Tongue (tissue), 2 donors: ENCODE data around the gene DNAAF5. TPM values are rescaled to one million over a fixed set of nuclear protein-coding genes. Genes with fewer than 3 reads are reported as not detected.
"Not testable (repeated sequence)": the region's sequence is repeated elsewhere in the genome, so short reads cannot be mapped to it uniquely, and the experiment has no call there.

Experiments used
- DNase-seq: peaks from one replicate; pipeline ENCODE4 v3.0.0-alpha.2; 2015
- total RNA-seq: library from RNA; depleted of rRNA; stranded (reverse); fragments of >200 nt; gene quantifications from one replicate; pipeline ENCODE4 v1.2.3, GENCODE V29; 2014

Gene DNAAF5
- total RNA-seq, 1 donor from 2014 or later: 22.5 TPM

DNA sequence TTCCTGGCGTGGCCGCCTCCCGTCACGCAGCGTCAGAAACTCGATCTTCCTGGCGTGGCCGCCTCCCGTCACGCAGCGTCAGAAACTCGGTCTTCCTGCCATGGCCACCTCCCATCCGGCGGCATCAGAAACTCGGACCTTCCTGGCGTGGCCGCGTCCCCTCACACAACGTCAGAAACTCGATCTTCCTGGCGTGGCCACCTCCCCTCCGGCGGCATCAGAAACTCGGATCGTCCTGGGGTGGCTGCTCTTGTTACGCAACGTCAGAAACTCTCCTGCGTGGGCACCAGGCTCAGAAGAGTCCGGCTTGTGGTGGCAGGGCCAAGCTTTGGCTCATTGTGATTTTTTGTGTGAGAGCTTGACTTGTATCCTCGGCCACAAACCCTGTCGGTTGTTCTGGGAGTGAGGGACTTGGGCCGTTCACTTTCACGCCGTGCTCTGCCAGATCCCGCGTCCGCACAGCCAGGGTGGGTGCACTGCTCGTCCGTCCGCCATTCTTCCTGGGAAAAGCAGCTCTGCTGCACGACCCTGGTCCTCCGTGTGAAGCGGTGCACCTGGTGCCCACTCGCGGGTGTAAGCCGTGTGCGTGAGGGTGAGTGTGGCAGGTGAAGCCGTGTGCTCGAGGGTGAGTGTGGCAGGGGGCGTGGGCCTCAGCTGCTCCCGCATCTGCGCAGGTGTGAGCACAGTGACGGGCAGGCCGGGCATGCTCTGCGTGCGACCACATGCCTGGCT, 56.4 kb downstream of the DNAAF5 start:
- DNase-seq: no peak

DNA sequence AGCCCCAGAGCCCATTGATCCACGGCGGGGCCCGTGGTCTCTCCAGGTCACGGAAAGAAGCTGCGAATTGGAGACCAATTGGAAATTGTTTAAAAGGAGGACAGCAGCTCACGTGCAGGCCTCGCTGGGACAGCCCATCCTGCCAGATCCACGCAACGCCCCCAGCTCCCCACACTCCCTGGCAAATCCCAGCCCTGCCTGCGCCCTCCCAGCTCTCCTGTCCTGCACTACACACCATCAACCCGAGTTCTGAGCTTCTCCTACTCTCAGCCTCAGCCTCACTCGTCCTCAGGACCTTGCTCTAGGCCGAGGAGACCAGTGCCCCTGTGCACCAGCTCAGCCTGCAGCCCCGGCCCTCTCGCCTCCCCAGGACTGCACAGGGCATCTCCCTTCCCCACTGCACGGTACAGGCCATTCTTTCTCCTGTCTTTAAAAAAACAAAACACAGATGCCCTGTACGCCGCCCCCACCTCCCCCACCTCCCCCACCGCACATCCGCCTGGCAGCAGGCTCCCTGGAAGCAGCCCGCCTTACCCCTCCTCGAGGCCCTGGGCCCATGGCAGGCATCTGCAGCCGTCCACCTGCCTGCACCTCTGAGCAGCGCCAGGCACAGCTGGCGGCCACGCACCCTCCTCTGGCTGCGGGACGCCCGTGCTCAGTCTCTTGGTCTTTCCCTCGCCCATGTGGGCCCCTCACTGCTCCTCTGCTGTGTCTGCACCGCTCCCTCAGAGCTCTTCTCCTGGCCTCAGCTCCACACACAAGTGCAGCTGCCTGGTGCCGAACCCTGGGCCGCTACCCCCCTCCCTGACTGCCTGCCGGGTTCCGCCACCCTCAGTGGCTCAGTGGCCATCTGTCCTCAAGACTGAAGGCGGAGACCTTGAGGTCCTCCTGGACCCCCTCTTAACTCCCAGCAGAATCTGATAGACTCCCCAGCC, 57.3 kb downstream of the DNAAF5 start:
- no peak for DNase-seq

DNA sequence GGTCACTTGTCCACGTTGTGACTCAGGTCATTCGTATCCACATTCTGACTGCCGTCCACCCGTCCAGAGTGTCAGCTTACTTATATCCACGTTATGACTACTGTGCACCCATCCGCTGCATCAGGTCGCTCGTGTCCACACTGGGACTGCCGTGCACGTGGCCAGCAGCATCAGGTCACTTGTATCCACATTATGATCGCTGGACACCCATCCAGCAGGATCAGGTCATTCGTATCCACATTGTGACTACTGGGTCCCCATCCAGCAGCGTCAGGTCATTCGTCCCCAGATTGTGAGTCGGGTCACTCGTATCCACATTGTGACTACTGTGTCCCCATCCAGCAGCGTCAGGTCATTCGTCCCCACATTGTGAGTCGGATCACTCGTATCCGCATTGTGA, 58.5 kb downstream of the DNAAF5 start:
- no peak for DNase-seq

DNA sequence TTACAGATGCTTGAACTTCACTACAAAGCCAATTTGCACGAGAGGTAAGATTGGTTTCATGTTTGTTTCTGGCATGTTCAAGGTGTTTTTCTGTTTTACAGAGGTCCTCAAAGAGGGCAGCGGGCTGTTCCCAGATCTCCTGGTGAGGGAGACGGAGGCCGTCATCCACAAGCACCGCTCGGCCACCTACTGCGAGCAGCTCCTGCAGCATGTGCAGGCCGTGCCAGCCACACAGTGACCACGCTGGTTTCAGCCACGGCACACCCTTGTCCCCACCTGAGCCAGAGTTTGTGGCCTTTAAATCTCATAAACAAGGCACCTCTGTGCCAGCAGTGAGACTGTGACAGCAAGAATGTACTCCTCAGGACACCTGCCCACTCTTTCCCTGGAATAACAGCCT, 58.9 kb downstream of the DNAAF5 start:
- no peak for DNase-seq

GRCh38 chr7:786472-787255, 60.2 kb downstream of the DNAAF5 start:
- peak; percentile 78 for DNase-seq

DNA sequence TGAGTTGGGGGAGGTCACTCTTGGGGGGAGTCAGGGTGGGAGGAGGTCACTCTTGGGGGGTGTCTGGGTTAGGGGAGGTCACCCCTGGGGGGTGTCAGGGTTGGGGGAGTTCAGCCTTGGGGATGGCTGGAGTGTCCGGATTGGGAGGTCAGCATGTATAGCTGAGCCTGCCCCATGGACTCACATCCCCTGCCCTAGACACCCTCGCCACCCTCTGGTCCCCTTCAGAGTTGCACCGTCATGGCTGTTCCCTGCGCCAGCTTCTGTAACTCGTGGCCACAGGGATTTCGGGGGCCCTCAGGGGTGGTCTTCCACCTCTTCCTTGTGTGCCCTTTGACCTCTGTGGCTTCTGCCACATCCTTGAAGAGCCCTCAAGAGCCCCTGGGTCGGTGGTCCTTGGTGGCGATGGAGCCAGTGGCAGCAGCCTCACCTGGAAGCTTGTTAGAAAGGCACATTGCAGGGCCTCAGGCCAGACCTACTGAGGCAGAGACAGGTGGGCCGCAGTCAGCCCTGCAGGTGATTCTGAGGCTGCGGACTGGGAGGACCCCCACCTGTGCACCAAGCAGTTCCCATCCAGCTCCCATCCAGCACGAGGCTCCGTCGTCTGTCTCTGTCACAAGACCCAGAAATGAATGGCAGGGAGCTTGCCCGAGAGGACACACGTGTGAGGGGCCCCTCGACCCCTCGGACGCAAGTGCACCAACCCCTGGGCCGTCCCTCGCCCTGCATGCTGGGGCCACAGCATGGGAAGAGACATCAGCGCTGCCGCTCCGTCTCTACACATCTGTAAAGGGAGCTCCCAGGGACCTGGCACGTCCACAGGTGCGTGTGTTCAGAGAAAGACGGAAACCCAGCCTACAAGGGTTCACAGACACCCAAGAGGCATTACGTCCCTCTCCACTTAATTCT, 61.1 kb downstream of the DNAAF5 start:
- no peak for DNase-seq

GRCh38 chr7:791519-791918, 65.0 kb downstream of the DNAAF5 start:
- DNase-seq: no peak

DNA sequence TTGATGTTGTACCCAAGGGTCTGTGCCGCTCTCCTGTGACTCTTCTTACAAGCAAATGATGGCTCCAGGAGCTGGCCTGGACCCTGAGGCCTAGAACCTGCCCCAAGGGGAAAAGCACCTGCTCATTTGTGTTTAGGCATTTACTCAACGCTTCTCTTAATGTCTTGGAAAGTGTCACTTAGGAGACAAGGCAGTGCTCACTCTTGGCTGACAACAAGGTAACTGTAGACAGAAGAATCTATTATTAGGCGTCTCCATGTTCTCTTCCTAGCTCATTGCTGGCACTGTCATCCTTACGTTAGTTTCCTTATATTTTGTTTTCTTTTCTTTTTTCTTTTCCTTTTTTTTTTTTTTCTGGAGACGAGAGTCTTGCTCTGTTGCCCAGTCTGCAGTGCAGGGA, 67.7 kb downstream of the DNAAF5 start:
- DNase-seq: peak; percentile 66

DNA sequence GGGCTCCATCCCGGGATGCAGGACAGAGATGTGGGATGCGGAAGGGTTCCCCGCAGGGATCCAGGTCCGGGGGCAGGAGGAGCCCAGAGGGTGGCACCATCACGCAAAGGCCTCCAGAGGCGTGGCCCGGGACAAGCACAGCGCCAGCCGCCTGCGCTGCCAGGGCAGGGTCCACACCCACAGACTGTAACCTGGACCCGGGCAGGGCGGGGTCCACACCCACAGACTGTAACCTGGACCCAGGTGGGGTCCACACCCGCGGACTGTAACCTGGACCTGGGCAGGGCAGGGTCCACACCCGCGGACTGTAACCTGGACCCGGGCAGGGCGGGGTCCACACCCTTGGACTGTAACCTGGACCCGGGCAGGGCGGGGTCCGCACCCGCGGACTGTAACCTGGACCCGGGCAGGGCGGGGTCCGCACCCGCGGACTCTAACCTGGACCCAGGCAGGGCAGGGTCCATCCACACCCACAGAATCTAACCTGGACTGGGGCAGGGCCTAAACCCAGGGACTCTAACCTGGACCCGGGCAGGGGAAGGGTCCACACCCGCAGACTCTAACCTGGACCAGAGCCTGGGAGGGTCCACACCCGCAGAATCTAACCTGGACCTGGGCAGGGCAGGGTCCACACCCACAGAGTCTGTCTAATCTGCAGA, 68.3 kb downstream of the DNAAF5 start:
- DNase-seq: no peak

- not testable (repeated sequence) for DNase-seq
Observed at GRCh38 chr7:796434-797169, 70.1 kb downstream of the DNAAF5 start.

DNA sequence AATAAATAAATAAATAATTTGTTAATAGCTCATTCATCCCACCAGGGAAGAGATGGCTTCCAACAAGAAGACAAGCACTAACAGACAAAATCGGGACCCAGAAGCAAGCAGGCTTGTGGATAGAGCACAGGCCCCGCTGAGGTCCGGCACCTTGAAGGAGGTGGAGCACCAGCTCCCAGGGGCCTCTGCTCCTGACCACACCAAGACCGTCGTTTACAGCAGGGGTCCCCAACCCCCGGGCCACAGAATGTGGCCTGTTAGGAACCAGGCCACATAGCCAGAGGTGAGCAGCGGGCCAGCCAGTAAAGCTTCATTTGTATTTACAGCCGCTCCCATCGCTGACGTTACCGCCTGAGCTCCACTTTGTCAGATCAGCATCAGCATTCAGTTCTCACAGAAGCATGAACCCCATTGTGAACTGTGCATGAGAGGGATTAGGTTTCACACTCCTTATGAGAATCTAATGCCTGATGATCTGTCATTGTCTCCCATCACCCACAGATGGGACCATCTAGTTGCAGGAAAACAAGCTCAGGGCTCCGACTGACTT, 72.5 kb downstream of the DNAAF5 start:
- no peak for DNase-seq

- DNase-seq: peak; percentile 46
Observed at GRCh38 chr7:800692-801091, 74.2 kb downstream of the DNAAF5 start.

- DNase-seq: not testable (repeated sequence)
Observed at GRCh38 chr7:801351-801750, 74.9 kb downstream of the DNAAF5 start.

DNA sequence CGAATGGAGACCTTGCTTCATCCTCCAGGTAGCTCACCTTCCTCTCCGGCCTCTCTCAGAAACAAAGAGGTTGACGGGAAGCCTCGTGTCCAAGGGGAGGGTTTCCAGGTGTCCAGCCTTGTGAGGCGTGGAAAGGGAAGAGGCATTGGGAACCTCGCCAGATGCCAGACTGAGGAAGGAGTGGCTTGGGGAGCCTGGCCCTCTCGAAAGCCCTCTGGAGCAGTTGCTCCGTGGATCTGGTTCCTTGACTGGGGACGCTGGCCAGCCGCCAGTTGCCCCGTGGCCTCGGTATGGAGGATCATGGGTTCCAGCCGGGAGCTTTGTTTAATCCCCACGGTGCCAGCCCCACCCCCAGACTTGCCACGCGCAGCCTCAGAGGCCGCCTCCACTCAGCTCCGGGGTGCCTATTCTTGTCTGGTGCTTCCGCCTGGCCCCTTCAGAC, 75.5 kb downstream of the DNAAF5 start:
- peak; percentile 92 for DNase-seq

GRCh38 chr7:802500-803242, 76.2 kb downstream of the DNAAF5 start:
- DNase-seq: no peak

DNA sequence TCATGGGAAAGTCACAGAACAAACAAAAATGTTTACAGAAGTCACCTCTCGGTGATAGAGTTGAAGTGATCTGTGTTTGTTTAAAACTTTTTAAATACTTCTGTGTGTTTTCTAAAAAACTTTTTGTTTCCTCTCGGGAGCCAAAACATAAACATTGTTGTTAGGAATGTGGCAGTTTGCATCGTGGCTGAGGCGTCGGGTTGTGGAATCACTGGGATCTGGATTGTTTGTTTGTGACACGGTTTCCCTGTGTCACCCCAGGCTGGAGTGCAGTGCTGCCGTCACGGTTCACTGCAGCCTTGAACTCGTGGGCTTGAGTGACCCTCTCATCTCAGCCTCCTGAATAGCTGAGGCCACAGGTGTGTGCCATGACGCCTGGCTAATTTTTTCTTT, 76.7 kb downstream of the DNAAF5 start:
- no peak for DNase-seq

GRCh38 chr7:803796-804195, 77.3 kb downstream of the DNAAF5 start:
- DNase-seq: not testable (repeated sequence)

DNA sequence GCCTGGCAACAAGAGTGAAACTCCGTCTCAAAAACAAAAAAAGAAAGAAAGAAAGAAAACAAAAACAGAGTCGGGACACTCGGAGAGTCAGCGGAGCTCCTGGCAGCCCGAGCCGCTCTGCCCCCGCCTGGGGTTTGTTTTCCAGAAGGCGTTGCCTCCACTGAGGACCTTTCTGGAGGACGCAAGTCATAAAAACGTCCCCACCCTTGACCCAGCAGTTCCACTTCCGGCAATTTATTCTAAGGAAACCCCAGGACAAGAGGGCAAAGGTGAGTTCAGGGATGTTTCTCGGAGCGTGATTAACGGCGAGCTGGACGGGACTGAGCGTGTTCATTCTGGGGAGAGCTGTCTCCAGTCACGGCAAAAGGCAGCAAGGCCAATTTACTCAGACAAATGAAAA, 78.8 kb downstream of the DNAAF5 start:
- DNase-seq: no peak
